Stimulated activated CD4-positive, alpha-beta T cell treated with anti-CD3 and anti-CD28 coated beads, Interleukin-4, amount 100 ng/mL, for 4 hours (primary cell): ENCODE results near the gene CALM3.
A peak's percentile ranks its signal among the peaks of the same experiment; 100 is the strongest.
"Not testable (repeated sequence)": the region's sequence is repeated elsewhere in the genome, so short reads cannot be mapped to it uniquely, and the experiment has no call there.

ENCODE experiments used
- DNase-seq, 2 experiments: peaks; one replicate each; pipeline ENCODE4 v3.0.0-alpha.2; 2020

The CALM3 gene

DNA sequence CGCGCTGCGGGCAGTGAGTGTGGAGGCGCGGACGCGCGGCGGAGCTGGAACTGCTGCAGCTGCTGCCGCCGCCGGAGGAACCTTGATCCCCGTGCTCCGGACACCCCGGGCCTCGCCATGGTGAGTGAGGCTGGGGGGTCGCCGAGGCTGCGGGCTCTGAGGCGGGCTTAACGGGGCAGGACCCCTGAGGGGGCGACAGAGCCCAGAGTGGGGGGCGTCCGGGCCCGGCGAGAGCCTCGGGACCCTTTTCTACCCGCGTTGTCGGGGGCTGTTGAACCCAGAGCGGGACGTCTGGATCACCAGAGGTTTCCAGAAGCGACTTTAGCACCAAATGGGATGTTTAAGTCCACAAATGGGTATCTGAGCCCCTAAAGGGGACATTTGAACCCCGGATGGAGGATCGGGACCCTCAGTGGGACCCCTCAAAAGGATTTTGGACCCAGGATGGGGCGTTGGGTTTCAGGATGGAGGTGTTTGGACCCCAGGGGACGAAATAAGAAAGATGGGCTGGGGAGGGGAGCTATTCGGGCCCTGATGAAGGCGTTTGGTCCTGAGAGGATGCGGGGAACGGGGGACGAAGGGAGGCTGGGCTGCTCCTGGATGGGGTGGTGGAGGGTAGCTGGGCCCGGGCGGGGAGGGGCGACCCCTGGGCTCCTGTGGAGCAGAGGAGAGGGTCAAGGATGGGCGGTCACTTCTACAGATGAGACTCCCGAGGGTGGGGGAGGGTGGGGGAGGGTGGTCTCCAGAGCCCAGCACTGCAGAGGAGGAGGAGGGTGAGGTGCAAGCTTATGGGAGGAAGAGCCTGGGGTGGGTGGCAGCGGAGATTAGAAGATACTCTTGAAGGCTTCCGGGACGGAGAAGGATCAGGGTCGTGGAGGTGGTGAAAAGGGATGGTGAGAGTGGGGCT is at the start of gene CALM3:
CALM3 (plus strand) TSS at position 13 of the 907 bp plus-strand sequence; CDS start at position 118, 105 bp downstream.
- no peak for DNase-seq

DNA sequence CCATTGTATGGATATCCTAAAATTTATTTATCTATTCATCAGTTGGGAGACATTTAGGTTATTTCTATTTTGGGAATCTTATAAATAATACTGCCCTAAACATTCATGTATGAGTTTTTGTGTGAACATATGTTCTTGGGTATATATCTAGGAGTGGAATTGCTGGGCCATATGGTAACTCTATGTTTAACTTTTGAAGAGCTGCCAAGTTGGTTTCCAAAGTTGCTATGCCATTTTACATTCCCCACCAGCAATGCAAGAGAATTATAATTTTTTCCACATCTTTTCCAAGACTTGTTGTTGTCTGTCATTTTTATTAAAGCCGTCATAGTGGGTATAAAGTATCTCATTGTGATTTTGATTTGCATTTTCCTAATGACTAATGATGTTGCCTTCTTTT is 48.2 kb upstream of the CALM3 start:
- DNase-seq: no peak

DNA sequence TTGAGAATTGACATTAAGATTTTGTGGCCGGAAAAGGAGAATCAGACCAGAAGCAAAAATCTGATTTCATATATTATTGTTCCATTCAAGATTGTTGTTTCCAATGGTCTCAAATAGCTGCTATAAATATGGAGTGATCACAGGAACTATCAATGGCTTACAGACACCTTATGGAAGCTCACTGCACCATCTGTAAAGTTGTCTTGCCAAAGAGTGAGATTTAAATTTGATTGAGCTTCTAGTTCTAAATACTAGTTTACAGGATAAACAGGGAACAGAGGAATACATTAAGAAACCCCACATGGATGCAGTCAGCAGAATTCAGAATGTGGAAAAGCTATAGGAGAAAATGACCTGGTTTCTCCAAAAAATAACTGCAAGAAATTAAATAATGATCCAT is 47.0 kb upstream of the CALM3 start:
- DNase-seq: no peak

DNA sequence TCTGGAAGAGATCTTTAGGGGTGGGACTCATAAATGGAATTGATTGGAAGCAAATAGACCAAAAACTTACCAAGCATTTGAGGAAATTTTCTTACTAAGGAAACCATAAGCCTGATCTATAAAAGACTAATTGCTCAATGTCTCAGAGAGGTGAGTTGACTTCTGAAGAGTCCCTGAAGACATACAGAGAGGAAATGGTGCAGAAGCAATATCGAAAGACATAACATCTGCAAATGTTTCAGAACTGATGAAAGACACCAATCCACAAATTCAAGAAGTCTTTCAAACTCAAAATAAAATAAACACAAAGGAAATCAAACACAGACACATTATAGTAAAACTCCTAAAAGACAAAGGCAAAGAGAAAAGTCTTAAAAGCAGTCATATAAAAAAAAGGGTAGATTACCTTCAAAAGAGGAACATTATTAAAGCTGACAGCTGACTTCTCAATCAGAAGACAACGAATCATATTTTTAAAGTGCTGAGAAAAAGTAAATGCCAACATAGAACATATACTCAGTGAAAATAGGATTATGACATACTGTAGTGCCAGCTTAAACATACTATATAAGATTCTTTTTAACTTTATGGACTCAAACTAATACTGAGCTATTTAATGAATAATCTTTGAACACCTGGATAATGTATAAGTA is 45.4 kb upstream of the CALM3 start:
- DNase-seq: no peak

DNA sequence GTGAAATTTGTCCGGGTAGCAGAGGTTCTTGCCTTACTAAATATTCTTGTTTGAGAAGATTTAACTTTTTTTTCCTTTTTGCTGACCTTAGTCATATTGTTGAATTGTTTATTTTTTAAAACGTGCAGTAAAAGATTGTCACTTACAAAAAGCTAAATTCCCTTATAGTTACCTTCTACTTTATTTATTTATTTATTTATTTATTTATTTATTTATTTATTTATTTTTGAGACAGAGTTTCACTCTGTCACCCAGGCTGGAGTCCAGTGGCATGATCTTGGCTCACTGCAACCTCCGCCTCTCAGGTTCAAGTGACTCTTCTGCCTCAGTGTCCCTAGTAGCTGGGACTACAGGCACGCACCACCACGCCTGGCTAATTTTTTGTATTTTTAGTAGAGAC is 44.7 kb upstream of the CALM3 start:
- not testable (repeated sequence) for DNase-seq

GRCh38 chr19:46559203-46559602 is 41.9 kb upstream of the CALM3 start:
- no peak for DNase-seq

- DNase-seq: not testable (repeated sequence)
Observed at GRCh38 chr19:46559675-46560074, 41.5 kb upstream of the CALM3 start.

DNA sequence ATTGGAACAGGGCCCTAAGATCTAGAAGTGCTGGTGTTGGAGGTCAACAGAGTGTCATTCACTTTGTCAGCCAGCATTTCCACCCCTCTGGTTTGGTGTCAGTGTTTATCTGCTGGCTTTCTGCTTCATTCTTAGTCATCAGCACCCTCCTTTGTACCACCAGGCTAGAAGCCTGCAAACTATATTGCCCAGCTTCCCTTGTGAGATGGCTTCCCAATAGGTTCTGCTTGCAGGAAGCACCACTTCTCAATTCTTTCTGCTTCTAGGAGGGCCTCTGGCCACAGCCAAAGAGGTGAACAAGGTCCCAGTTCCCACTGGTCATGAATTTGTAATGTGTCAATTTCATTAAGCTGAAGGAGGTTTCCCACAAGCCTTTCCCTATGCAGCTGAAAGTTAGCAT is 36.4 kb upstream of the CALM3 start:
- DNase-seq: no peak

DNA sequence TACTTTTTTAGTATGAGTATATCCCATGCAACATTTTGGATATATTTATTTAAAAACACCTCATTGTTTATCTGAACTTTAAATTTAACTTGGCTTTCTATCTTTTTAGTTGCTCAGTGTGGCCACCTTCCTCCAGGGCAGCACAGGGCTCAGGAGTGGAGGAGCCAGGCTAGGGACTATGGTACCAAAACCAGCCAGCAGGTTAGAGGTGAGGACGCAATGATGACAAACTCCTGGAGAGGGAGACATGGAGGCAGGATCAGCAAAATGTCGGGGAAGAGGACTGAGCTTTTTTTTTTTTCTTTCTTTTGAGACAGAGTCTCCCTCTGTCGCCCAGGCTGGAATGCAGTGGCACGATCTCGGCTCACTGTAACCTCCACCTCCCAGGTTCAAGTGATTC is 29.6 kb upstream of the CALM3 start:
- DNase-seq: no peak

GRCh38 chr19:46573679-46574498 is 27.2 kb upstream of the CALM3 start:
- no peak for DNase-seq

GRCh38 chr19:46574533-46574932 is 26.6 kb upstream of the CALM3 start:
- peak; percentile 24 to 51 for DNase-seq

GRCh38 chr19:46578450-46578849 is 22.7 kb upstream of the CALM3 start:
- DNase-seq: no peak

- peak; percentile 29 to 30 for DNase-seq
Observed at GRCh38 chr19:46579361-46579879, 21.7 kb upstream of the CALM3 start.

- DNase-seq: no peak
Observed at GRCh38 chr19:46580247-46580646, 20.9 kb upstream of the CALM3 start.

DNA sequence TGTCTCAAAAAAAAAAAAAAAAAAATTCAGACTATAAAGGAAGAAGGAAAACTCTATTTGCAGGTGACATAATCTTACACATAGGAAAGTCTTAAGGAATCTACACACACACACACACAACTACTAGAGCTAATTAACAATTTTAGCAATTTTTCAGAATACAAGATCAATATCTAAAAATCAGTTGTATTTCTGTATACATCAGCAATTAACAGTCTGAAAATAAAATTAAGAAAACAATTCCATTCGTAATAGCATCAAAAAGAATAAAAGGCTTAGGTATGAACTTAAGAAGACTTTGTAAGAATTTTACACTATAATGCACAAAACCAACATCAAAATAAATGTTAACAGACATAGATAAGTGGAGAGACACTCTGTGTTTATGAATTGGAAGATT is 15.6 kb upstream of the CALM3 start:
- DNase-seq: no peak

- DNase-seq: no peak
Observed at GRCh38 chr19:46586294-46586693, 14.8 kb upstream of the CALM3 start.

DNA sequence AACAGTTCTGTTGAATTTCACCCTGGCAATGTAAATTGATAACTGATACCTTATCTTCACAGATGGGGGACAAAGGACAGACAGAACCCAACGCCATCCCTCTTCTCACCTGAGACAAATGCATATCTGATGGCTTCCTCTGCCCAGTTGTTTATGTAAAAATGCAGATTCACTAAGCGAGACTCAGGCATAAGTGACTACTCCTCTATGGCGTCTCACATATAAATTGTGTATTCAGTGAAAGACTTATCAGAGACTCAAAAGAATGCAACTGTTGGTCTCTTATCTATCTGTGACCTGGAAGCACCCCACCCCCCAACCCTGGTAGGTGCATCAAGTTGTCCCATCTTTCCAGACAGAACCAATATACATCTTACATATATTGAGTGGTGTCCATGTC is 13.3 kb upstream of the CALM3 start:
- no peak for DNase-seq

DNA sequence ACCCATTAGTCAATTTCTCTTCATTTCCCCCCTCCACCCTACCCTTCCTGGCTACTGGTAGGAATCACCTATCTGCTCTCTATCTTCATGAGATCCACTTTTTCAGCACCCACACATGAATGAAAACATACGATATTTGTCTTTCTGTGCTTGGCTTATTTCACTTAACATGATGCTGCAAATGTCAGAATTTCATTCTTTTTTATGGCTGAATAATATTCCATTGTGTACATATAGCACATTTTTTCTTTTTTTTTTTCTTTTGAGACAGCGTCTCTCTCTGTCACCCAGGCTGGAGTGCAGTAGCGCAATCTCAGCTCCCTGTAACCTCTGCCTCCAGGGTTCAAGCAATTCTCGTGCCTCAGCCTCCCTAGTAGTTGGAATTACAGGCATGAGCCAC is 9.9 kb upstream of the CALM3 start:
- DNase-seq: no peak

GRCh38 chr19:46591870-46592269 is 9.3 kb upstream of the CALM3 start:
- no peak for DNase-seq

- DNase-seq: no peak
Observed at GRCh38 chr19:46596008-46596407, 5.1 kb upstream of the CALM3 start.

DNA sequence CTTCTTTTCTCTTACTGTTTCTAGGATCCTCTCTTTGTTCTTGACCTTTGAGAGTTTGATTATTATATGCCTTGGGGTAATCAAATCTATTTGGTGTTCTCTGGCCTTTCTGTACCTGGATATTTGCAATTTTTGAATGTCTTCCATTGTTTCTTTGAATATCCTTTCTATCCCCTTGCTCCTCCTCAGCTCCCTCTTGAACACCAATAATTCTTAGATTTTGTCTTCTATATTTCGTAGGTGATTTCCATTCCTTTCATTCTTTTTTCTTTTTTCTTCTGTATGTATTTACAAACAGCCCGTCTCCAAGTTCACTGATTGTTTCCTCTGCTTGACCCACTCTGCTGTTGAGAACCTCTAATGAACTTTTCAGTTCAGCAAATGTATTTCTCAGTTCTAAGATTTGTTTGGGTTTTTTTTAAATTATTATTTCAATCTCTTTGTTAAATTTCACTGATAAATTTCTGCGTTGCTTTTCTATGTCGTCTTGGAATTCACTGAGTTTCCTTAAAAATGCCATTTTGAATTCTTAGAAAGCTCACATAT is 2.7 kb upstream of the CALM3 start:
- no peak for DNase-seq

- no peak for DNase-seq
Observed at GRCh38 chr19:46599716-46600373, 1.3 kb upstream of the CALM3 start.
